ENCODE results near the gene ADAMTS17.
"Not testable (repeated sequence)": the region's sequence is repeated elsewhere in the genome, so short reads cannot be mapped to it uniquely, and the experiment has no call there.

The ADAMTS17 gene

DNA sequence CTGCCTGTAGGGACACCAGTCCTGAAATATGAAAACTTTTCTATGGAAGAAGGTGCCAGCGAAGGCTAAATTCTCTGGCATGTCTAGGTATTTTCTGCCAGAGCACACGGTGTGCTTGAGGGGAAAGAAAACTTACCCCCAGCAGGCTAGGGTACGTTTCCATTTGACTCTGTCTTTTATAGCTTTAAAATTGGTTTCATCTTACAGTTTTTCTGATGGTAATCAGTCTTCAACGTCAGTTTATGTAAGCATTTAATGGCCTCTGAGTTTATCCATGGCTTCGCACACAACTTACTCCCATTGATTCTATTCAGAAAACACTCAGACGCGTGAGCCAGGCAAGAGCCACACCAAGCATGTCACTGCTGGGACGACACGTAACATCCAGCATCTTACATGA is 249.7 kb downstream of the ADAMTS17 start:
- H3K4me3 ChIP-seq (ENCODE audit: low read length) = no peak overlapping the region
- DNase-seq (ENCODE audit: low read depth, low spot score) = no peak

DNA sequence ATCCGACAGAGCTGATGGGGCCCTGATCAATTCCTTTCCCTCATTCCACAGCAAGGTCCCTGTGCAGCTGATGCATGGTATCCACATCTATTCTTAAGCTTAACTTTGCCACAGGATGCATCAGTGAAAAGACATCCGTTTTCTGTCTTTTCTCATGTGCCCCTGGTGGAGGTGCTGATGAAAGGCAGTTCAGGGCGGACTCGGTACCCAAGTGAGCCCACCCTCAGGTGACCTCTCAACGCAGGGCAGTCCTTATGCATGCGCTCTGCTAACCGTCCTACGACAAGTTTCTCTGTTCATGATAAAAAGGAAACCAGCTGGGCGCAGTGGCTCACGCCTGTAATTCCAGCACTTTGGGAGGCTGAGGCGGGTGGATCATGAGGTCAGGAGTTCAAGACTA is 251.4 kb downstream of the ADAMTS17 start:
- no peak for DNase-seq (ENCODE audit: low read depth, low spot score)
- no peak overlapping the region for H3K4me3 ChIP-seq (ENCODE audit: low read length)

DNA sequence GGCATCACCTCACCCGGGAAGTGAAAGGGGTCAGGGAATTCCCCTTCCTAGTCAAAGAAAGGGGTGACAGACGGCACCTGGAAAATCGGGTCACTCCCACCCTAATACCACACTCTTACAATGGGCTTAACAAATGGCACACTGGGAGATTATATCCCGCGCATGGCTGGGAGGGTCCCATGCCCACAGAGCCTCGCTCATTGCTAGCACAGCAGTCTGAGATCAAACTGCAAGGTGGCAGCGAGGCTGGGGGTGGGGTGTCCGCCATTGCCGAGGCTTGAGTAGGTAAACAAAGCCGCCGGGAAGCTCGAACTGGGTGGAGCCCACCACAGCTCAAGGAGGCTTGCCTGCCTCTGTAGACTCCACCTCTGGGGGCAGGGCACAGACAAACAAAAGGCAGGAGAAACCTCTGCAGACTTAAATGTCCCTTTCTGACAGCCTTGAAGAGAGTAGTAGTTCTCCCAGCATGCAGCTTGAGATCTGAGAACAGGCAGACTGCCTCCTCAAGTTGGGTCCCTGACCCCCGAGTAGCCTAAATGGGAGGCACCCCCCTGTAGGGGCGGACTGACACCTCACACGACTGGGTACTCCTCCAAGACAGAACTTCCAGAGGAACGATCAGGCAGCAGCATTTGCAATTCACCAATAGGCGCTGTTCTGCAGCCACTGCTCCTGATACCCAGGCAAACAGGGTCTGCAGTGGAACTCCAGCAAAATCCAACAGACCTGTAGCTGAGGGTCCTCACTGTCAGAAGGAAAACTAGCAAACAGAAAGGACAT is 257.5 kb downstream of the ADAMTS17 start:
- H3K4me3 ChIP-seq (ENCODE audit: low read length); DNase-seq (ENCODE audit: low read depth, low spot score): not testable (repeated sequence)

DNA sequence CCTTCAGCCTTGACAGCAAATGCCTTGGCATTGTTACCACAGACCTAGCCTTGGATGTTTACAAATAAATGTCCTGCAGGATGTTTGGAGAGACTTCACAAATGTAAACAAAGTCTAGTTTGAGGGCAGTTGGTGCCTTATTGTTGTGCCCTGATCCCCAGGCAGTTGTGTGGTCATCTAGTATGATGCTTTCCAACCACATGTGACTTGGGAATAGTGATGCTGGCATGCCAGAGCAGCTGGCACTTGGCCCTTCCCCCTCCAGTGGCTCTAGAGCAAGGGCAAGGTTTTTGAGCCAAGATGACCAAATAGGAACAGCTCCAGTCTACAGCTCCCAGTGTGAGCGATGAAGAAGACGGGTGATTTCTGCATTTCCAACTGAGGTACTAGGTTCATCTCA is 258.2 kb downstream of the ADAMTS17 start:
- DNase-seq (ENCODE audit: low read depth, low spot score) = no peak
- H3K4me3 ChIP-seq (ENCODE audit: low read length) = no peak overlapping the region

DNA sequence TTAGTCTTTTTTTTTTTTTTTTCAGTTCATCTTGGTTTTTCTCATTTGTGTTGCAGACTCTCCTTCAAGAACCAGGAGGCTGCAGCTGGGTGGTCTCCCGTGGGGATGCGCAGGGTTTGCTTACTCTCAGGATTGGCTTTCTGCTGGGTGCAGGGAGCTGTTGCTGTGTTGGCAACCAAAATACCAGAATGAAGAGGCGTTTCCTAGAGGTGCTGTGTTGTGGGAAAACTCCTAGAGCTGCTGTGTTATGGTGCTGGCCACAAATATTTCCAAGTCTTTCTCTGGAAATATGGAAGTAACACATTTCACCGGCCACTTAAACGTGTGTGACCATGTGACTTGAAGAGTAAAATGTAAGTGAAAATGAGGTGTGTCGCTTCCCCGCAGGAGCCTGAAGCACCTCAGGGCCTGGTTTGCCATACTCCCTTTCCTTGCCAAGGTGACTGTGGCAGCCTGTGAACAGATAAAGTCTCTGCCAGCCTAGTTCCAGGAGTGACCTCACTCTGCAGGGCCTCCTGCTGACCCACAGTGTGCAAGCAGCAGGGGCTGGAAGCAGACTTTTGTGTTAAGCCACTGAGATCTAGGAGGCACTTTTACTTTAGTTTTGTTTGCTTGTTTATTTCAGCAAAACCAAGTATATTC is 258.9 kb downstream of the ADAMTS17 start:
- no peak for DNase-seq (ENCODE audit: low read depth, low spot score)
- H3K4me3 ChIP-seq (ENCODE audit: low read length) = no peak overlapping the region

DNA sequence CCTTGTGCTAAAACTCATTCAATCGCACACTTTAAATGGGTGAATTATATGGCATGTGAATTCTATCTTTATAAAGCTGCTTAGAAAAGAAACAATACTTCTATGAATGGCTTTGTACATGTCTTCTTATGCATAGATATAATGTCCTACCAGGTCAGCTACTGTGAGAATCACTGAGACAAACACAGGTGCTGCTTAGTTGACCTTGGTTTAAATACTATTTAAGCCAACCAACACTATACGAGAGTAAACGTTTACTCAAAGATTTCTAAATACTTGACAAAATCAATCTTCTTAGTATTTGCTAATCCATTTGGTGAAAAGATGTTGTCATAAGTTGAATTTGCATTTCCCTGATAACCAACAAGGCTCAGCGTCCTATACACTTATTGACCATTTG is 260.3 kb downstream of the ADAMTS17 start:
- DNase-seq (ENCODE audit: low read depth, low spot score) = no peak
- no peak overlapping the region for H3K4me3 ChIP-seq (ENCODE audit: low read length)

DNA sequence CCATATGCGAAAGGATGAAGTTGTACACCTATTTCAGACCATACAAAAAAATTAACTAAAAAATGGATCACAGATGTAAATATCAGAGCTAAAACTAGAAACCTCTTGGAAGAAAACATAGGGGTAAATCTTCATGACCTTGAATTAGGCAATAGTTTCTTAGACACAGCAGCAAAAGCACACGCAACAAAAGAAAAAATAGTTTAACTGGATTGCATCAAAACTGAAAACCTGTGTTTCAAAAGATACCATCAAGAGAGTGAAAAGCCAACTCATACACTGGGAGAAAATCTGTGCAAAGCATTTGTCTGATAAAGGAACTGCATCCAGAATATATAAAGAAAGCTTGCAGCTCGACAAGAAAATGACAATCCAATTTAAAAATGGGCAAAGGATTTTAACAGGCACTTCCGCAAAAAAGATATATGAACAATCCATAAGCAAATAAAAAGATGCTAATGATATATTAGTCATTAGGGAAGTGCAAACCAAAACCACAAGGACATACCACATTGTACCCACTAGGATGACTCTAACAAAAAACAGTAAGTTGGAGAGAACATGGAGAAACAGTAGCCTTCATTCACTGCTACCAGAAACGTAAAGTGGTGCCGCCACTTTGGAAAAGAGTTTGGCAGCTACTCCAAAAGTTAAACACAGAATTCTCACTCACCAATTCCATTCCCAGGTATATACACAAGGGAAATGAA is 263.1 kb downstream of the ADAMTS17 start:
- no peak for DNase-seq (ENCODE audit: low read depth, low spot score)
- no peak overlapping the region for H3K4me3 ChIP-seq (ENCODE audit: low read length)

DNA sequence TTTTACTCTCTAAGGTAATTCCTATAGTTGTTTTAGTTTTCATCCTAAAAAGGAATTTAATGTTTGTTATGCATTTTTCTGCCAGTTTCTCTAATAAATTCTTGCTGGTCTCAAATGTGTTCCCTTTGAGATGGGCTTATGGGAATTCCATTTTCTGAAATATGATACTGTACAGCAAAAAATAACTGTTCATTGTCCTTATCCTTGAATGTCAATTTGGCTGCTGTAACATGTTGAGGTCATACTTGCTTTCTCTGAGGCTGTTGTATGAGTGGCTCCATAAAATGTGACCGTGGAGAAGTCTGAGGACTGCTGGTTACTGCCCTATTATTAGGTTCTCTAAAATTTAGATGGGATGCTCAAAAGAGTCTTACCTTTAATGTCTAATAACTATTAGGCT is 266.5 kb downstream of the ADAMTS17 start:
- no peak overlapping the region for H3K4me3 ChIP-seq (ENCODE audit: low read length)
- DNase-seq (ENCODE audit: low read depth, low spot score) = no peak

DNA sequence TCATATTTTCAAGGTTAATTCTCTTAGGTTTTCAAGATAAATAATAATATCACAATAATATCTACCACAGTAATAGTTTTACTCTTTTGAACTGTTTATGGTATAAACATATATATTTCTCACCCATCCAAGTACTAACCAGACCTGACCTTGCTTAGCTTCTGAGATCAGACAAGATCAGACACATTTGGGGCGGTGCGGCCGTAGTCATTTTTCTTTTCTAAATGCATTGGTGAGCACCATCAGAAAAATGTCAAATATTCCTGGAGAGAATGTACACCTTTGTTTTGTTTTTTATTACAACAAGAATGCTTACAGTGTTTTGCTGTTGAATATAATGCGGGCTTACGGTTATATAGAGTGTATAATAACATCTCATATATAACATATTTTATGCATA is 267.8 kb downstream of the ADAMTS17 start:
- DNase-seq (ENCODE audit: low read depth, low spot score) = no peak

DNA sequence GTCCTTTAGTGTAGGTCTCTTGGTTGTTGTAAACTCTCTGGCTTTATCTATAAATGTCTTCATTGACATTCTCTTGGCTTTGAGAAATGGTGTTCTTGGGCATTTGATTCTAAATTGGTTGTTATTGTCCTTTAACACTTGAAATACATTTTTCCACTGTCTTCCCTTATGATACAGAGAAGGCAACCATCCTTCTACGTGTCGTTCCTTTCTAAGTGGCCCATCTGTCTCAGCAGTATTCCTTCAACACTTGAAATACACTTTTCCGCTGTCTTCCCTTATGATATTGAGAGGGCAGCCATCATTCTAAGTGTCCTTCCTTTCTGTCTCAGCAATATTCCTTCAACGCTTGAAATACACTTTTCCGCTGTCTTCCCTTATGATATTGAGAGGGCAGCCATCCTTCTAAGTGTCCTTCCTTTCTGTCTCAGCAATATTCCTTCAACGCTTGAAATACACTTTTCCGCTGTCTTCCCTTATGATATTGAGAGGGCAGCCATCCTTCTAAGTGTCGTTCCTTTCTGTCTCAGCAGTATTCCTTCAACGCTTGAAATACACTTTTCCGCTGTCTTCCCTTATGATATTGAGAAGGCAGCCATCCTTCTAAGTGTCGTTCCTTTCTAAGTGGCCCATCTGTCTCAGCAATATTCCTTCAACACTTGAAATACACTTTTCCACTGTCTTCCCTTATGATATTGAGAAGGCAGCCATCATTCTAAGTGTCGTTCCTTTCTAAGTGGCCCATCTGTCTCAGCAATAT is 275.1 kb downstream of the ADAMTS17 start:
- not testable (repeated sequence) for H3K4me3 ChIP-seq (ENCODE audit: low read length); DNase-seq (ENCODE audit: low read depth, low spot score)

More for the DNA sequence above, 267.8 kb downstream of the ADAMTS17 start:
- H3K4me3 ChIP-seq (ENCODE audit: low read length) = no peak overlapping the region

DNA sequence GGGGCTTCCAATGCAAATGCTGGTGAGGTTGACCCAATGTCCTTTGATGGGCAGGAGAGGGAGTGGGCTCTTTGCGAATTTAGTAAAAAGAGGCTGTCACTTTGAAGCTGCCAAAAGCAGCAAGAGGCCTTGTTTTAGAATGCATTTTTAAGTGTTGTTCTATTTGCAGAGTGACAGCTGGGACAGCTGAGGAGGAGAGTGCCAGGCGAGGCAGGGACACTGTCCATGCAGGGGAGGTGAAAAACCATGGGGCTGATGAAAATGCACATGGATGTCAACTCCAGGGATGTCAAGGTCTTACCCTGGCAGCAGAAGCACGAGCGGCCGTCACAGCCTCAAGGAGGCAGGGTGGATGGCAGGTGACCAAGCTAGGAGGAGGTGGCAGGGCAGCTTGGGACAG is 279.8 kb downstream of the ADAMTS17 start:
- H3K4me3 ChIP-seq (ENCODE audit: low read length) = no peak overlapping the region
- no peak for DNase-seq (ENCODE audit: low read depth, low spot score)

DNA sequence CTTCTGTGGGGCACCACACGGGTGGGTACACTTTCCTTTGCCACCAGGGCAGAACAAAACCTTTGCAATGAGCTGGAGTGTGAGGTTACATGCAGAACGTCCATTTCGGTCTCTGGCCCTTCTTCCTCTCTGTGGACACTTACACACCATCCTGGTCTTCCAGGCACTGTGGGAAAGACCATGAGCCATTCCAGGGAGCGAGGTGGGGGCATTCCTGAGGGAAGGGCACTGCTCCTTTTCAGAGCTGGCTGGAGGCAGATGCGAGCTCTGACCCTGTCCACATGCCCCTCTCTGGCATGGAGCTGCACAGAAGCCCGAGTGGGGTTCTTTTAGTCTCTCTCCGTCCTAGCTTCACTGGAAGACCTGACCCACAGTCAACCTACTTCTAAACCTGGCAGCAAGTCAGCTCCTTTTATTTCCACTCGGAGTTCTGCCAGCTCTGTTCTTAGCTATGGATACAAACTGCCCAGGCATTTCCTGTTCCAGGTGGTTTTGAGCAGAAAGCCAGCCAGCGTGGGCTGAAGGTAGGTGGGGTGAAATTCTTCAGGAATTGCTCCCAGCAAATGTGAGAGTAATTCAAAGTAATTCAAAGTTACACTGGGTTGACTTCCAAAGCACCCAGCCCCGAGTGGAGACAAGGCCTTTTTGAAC is 281.4 kb downstream of the ADAMTS17 start:
- H3K4me3 ChIP-seq (ENCODE audit: low read length) = no peak overlapping the region
- no peak for DNase-seq (ENCODE audit: low read depth, low spot score)

DNA sequence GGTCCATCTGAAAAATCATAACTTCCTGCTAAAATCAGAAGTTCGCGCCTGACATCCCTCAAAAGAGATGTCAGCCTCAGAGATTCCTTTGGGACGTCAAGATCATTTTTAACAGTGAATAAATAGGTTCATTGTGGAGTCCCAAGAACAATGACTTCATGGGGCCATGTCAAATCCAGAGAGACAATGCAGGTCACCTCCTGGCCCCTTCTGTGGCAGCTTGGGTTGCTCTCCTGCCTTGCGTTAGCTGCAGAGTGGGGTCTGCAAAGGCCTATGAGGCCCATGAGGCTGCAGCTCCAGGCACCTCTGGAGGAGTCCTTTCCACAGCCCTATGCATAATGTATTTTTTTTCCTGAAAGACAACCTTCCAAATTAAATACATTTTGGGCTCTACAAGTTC is 282.3 kb downstream of the ADAMTS17 start:
- DNase-seq (ENCODE audit: low read depth, low spot score) = no peak

DNA sequence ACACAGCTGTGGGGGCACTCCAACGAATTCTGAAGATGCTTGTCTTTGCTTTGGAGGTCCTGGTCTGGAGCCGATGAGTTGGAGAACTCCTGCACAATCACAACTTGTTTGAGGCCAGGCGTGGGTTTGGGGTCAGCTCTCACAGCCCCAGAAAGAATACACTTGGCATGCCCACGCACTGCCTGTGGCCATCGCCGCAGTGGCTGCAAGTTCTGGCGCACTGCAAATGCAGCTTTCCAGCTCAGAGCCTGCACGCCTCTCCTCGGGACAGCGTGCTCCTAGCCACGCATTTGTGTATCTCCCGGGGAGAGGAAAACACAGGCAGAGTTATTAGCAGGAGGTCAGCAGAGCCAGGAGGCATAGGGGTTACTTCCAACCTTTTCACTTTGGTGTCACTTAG is 282.7 kb downstream of the ADAMTS17 start:
- DNase-seq (ENCODE audit: low read depth, low spot score) = no peak
- H3K4me3 ChIP-seq (ENCODE audit: low read length) = no peak overlapping the region

More for the DNA sequence above, 282.3 kb downstream of the ADAMTS17 start:
- no peak overlapping the region for H3K4me3 ChIP-seq (ENCODE audit: low read length)

DNA sequence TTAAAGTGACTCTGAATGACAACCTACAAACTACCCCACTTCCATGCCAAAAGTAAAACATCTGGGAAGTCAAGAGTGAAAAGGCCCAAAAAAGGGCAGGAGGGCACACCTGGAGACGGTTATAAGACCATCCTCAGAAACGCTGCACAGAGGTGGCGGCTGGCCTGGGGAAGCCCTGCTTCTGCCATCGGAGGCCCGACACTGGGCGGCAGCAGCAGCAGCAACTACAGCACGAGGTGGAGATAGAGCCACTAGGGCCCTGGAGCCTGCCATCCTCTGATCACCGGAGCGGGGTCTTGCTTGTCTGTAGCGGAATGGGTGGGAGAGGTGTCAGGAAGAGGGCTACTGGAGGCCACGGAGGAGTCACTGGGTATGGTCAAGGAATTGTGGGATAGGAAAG is 283.3 kb downstream of the ADAMTS17 start:
- no peak for DNase-seq (ENCODE audit: low read depth, low spot score)
- no peak overlapping the region for H3K4me3 ChIP-seq (ENCODE audit: low read length)

DNA sequence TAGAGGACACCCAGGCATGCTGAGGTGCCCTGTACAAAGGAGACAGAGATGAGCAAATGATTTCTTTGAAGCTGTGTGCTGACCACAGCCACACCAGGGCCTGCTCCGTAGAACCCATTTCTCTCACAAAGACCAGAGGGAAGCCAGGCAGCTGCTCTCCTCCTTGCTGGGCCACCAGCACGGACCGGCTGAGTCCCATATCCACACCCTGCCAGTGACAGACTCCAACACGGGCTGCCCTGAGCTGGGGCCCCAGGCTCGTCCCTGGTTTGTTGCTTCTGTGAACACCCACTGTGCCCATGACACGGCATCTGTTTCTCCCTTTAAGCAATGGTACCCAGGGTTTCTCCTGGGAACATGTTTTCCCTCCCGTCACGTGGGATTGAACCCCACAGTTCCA is 284.5 kb downstream of the ADAMTS17 start:
- H3K4me3 ChIP-seq (ENCODE audit: low read length) = no peak overlapping the region
- DNase-seq (ENCODE audit: low read depth, low spot score) = no peak

DNA sequence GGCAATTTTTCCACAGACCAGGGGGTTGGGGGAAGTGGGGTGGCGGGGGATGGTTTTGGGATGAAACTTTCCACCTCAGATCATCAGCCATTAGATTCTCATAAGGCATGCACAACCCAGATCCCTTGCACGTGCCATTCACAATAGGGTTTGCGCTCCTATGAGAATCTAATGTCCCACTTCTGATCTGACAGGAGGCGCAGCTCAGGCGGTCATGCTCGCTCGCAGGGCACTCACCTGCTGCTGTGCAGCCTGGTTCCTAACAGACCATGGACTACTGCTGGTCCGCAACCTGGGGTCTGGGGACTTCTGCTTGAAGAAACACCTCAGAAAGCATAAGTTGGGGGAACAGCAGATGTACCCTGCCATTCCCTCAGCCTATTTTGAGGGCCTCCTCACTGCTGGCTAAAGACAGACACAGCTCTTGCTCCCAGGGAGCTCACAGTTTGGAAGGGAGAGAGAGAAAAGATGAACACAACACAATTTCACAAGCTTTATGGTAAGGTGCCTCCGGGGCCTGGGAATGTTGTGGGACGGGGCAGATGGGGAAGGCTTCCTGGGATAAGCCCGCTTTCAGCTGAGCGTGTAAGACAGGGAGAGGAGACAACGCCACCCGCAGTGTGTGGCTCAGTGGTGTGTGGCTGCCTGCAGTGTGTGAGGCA is 285.2 kb downstream of the ADAMTS17 start:
- H3K4me3 ChIP-seq (ENCODE audit: low read length) = no peak overlapping the region
- no peak for DNase-seq (ENCODE audit: low read depth, low spot score)

DNA sequence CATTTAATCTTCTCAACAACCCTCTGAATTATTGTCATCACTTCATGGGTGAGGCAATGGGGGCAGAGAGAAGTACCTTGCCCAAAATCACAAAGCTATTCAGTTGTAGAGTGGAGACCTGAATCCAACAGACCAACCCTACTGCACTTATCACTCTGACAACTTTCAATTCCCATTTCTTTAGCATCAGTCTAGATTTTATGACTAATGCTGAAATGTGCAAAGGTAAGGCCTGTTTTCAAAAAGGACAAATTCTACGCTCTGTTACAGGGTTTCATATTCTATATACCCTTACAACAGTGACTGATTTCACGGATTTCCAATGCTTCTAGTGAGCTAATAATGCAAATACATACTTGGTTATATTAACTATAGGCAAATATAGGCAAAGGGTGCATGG is 286.0 kb downstream of the ADAMTS17 start:
- H3K4me3 ChIP-seq (ENCODE audit: low read length) = no peak overlapping the region
- no peak for DNase-seq (ENCODE audit: low read depth, low spot score)

DNA sequence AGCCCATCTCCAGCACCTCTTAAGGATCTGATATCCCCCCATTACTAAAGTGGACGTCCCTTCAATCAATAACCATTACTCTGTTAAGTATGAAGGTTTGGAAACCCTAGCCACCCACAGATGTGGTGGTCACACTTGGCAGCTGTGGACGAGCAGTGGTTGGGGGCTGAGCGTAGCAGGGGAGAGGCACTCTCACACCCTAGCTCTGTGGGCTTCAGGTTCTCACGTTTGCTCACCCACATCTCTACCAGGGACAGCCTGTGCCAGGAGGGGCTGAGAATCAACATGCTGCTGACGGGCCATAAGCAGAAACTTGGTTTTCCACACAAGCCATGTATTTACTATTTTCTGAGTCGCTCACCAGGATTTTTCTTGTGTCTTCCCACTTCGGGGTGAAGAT is 287.2 kb downstream of the ADAMTS17 start:
- no peak for DNase-seq (ENCODE audit: low read depth, low spot score)

More for the DNA sequence above, 287.2 kb downstream of the ADAMTS17 start:
- no peak overlapping the region for H3K4me3 ChIP-seq (ENCODE audit: low read length)

Measured in Jurkat, Clone E6-1 (cell line).